ENCODE data around the gene SECTM1.

The SECTM1 gene

GRCh38 chr17:82304826-82305726 is 28.5 kb downstream of the SECTM1 start:
- DNase-seq (ENCODE audit: low read depth): no peak
- TF ChIP-seq MAX (IDR thresholded peaks at IDR 0.05; ENCODE audit: low read depth, low read length) (no peak), MYC (IDR thresholded peaks at IDR 0.05; ENCODE audit: low read depth, low read length) (no peak), POLR2A (IDR thresholded peaks at IDR 0.05; ENCODE audit: extremely low read depth, insufficient read length) (no peak), CTCF (IDR thresholded peaks at IDR 0.05; ENCODE audit: low read depth, low read length) (no peak)
- H3K4me3 ChIP-seq (ENCODE audit: low read depth, low read length): no peak overlapping the region

- no peak for DNase-seq (ENCODE audit: low read depth)
- TF ChIP-seq CTCF (IDR thresholded peaks at IDR 0.05; ENCODE audit: low read depth, low read length): no peak
- no peak for TF ChIP-seq POLR2A (IDR thresholded peaks at IDR 0.05; ENCODE audit: extremely low read depth, insufficient read length)
- TF ChIP-seq MAX (IDR thresholded peaks at IDR 0.05; ENCODE audit: low read depth, low read length): no peak
- no peak for TF ChIP-seq MYC (IDR thresholded peaks at IDR 0.05; ENCODE audit: low read depth, low read length)
- no peak overlapping the region for H3K4me3 ChIP-seq (ENCODE audit: low read depth, low read length)
Observed at GRCh38 chr17:82303944-82304808, 29.4 kb downstream of the SECTM1 start.

- TF ChIP-seq MAX (IDR thresholded peaks at IDR 0.05; ENCODE audit: low read depth, low read length) (no peak), CTCF (IDR thresholded peaks at IDR 0.05; ENCODE audit: low read depth, low read length) (no peak), POLR2A (IDR thresholded peaks at IDR 0.05; ENCODE audit: extremely low read depth, insufficient read length) (no peak), MYC (IDR thresholded peaks at IDR 0.05; ENCODE audit: low read depth, low read length) (no peak)
- no peak for DNase-seq (ENCODE audit: low read depth)
- no peak overlapping the region for H3K4me3 ChIP-seq (ENCODE audit: low read depth, low read length)
Observed at GRCh38 chr17:82302991-82303943, 30.3 kb downstream of the SECTM1 start.

GRCh38 chr17:82302568-82302963 is 31.0 kb downstream of the SECTM1 start:
- DNase-seq (ENCODE audit: low read depth): no peak
- H3K4me3 ChIP-seq (ENCODE audit: low read depth, low read length): no peak overlapping the region
- TF ChIP-seq POLR2A (IDR thresholded peaks at IDR 0.05; ENCODE audit: extremely low read depth, insufficient read length) (no peak), CTCF (IDR thresholded peaks at IDR 0.05; ENCODE audit: low read depth, low read length) (no peak), MYC (IDR thresholded peaks at IDR 0.05; ENCODE audit: low read depth, low read length) (no peak), MAX (IDR thresholded peaks at IDR 0.05; ENCODE audit: low read depth, low read length) (no peak)

Data from NB4 (cell line).